NB4 (cell line): ENCODE measurements around the gene KRTAP9-1.
"Not testable (repeated sequence)": the region's sequence is repeated elsewhere in the genome, so short reads cannot be mapped to it uniquely, and the experiment has no call there.

ENCODE experiments used
- POLR2A ChIP-seq: IDR thresholded peaks from 2 replicates; pipeline ENCODE4 v1.6.1; 2011; ENCODE audit warnings: mild to moderate bottlenecking; ENCODE audit not compliant: insufficient read length; ENCODE audit errors: extremely low read depth
- TF ChIP-seq, protein P1 (sequence below): IDR thresholded peaks from one replicate; pipeline ENCODE4 v1.5.1; 2012; ENCODE audit warnings: low read depth, low read length
- TF ChIP-seq, protein P2 (sequence below): IDR thresholded peaks from 2 replicates; pipeline ENCODE4 v1.6.1; 2011; ENCODE audit warnings: low read depth, low read length

DNA sequence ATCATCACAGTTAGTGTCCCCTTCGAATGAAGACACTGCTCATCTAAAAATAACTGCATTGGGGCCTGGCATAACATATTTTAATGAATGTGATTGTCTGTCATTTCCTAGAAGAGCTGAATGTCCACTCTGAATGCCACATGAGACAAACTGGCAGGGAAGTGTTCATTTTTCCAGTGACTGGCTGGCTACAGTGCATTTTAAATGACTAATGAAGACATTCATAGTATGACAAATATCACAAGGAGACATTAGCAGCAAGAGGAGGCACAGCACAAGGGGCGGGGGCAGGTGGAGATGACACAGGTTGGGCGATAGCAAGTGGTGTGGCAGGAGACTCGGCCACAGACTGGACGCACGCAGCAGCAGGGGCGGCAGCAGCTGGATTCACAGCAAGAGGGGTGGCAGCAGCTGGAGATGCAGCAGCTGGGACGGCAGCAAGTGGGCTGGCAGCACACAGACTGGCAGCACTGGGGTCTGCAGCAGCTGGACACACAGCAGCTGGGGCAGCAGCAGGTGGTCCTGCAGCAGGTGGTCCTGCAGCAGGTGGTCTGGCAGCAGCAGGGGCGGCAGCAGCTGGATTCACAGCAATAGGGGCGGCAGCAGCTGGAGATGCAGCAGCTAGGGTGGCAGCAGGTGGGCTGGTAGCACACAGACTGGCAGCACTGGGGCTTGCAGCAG is 40.6 kb upstream of the KRTAP9-1 start:
- TF ChIP-seq, protein P1, sequence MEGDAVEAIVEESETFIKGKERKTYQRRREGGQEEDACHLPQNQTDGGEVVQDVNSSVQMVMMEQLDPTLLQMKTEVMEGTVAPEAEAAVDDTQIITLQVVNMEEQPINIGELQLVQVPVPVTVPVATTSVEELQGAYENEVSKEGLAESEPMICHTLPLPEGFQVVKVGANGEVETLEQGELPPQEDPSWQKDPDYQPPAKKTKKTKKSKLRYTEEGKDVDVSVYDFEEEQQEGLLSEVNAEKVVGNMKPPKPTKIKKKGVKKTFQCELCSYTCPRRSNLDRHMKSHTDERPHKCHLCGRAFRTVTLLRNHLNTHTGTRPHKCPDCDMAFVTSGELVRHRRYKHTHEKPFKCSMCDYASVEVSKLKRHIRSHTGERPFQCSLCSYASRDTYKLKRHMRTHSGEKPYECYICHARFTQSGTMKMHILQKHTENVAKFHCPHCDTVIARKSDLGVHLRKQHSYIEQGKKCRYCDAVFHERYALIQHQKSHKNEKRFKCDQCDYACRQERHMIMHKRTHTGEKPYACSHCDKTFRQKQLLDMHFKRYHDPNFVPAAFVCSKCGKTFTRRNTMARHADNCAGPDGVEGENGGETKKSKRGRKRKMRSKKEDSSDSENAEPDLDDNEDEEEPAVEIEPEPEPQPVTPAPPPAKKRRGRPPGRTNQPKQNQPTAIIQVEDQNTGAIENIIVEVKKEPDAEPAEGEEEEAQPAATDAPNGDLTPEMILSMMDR, result not testable (repeated sequence)
- not testable (repeated sequence) for TF ChIP-seq POLR2A
- TF ChIP-seq, protein P2, sequence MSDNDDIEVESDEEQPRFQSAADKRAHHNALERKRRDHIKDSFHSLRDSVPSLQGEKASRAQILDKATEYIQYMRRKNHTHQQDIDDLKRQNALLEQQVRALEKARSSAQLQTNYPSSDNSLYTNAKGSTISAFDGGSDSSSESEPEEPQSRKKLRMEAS, result not testable (repeated sequence)
